AG08395 (cell line): ENCODE data around the gene INPP4A.
"Not testable (repeated sequence)": the region's sequence is repeated elsewhere in the genome, so short reads cannot be mapped to it uniquely, and the experiment has no call there.

ENCODE experiments used
- DNase-seq: peaks from one replicate; pipeline ENCODE4 v3.0.0; 2012; ENCODE audit warnings: mixed read lengths, low spot score

The INPP4A gene

DNA sequence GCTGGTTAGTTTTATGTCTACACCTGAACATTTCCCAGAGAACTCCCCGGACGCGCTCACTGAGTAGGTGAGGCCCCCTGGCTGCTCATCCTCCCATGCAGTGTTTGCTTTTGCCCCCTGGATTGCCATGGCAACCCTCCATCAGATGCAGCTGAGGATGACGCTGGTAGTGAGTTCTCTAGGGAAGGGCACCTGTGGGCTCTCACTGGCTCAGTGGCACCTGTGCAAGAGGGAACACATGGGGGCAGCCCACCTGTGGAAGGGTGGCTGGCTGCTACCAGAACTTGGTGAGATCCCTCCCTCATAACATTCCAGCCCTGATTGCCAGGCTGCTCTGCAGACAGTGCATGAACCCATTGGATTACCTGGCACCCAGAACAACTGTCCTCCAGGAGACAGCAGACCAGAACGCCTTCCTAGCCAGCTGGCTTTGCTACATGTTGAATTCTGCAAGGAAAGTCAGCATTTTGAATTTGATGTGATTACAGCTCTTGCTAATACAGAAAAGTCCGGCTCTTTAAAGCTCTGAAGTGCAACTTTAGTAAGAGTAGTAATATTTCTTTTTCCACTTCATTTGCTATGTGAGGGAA, 142.0 kb downstream of the INPP4A start:
- DNase-seq, result no peak

DNA sequence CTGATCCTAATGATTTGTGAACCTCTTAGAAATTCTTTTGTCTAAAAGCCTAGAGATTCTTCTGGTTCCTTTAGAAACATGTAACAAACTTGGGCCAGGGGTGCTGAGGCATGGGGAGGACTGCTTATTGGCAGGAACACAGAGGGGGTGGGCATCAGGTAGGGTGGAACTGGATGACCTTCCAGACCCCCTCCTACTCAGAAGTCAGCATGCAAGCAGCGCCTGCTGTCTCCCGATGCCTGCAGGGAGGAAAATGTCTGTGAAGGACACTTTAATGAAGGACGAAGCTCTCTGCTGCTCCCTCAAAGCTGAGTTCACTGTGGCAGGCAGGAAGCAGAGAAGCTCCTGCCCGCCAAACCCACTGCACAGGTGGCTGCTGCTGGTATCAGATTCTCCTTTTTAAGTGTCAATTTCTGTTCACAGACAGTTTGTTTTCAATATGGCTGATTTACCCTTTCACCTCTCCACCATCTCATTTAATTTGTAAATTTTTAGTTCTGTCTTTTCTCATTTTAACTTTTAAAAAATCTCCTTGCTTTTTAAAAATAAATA, 144.3 kb downstream of the INPP4A start:
- no peak for DNase-seq

DNA sequence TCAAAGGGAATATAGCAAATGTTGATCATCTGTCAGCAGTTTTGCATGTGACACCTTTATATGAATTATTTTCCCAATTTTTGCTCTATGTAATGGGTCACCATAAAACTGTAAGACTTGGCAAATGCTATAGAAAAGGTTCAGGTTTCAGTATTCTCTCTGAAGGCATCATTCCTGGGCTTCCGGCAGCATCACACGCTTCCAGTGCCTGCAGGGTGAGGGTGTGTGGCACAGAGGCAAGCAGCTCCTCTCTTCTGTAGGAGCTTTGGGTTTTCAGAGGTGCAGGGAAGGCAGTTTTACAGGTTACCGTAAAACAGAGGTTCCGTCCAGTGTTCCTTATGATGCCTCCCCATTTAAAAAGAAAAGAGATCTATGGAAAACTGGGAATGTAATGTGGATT, 144.8 kb downstream of the INPP4A start:
- DNase-seq, result no peak

- no peak for DNase-seq
Observed at GRCh38 chr2:98592565-98592964, 147.9 kb downstream of the INPP4A start.

DNA sequence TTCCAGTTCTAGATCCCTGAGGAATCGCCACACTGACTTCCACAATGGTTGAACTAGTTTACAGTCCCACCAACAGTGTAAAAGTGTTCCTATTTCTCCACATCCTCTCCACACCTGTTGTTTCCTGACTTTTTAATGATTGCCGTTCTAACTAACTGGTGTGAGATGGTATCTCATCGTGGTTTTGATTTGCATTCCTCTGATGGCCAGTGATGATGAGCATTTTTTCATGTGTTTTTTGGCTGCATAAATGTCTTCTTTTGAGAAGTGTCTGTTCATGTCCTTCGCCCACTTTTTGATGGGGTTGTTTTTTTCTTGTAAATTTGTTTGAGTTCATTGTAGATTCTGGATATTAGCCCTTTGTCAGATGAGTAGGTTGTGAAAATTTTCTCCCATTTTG, 150.0 kb downstream of the INPP4A start:
- not testable (repeated sequence) for DNase-seq

GRCh38 chr2:98598781-98599428, 154.2 kb downstream of the INPP4A start:
- peak; percentile 36 for DNase-seq

DNA sequence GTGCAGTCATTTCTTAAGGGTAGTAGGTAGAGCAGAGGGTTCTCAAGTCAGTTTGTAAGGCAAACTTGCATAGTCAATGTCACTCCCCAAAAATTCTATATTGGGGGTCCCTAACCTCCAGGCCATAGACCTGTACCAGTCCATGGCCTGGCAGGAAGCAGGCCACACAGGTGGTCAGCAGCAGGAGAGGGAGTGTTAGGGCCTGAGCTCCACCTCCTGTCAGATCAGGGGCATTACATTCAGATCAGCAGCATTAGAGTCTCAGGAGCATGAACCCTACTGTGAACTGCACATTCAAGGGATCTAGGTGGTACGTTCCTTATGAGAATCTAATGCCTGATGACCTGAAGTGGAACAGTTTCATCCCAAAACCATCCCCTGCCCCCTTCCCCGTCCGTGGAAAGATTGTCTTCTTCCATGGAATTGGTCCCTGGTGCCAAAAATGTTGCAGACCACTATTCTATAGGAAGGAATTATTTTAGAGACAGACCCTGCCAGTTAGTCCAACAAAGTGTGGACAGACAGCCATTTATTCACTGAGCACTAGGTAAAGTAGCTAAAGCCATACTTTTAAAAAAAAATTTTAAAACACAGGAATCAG, 157.0 kb downstream of the INPP4A start:
- DNase-seq, result peak; percentile 49

- no peak for DNase-seq
Observed at GRCh38 chr2:98604547-98604946, 159.9 kb downstream of the INPP4A start.

GRCh38 chr2:98605076-98605475, 160.4 kb downstream of the INPP4A start:
- no peak for DNase-seq

DNA sequence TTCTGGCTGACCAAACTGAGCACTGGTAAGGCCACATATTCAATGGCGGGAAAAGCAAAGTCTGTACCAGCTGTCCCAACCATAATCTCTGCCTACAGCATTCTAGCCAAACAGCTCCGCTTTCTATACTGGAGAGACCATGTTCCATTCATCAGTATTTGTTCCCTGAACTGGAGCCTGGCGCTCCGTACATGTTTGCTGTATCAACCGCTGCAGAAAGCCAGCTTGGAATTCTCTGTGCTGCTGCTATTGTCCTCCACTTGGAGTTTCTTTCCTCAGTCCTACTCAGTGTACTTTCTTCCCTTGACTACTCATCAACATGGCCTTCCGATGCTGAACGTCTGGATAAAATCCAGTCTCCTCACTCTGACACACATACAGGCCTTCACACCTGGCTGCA, 161.8 kb downstream of the INPP4A start:
- DNase-seq, result no peak

GRCh38 chr2:98607104-98607503, 162.4 kb downstream of the INPP4A start:
- DNase-seq, result no peak

DNA sequence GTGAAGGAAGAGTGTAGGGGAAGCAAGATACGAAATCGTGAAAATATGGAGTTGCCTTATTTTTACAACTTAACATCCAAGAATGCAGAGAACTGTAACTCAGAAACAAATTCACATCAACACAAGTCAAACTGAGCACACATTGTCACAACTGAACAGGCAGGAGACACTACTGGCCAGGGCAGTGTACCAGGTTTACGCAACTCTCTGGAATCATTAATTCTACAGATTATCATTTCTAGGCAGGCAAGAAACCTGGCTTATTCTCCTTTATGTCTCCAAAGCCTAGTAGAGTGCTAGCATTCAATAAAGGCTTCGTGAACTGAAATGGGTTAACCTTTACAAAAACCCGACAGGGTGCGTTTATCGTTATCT, 163.1 kb downstream of the INPP4A start:
- DNase-seq, result no peak

DNA sequence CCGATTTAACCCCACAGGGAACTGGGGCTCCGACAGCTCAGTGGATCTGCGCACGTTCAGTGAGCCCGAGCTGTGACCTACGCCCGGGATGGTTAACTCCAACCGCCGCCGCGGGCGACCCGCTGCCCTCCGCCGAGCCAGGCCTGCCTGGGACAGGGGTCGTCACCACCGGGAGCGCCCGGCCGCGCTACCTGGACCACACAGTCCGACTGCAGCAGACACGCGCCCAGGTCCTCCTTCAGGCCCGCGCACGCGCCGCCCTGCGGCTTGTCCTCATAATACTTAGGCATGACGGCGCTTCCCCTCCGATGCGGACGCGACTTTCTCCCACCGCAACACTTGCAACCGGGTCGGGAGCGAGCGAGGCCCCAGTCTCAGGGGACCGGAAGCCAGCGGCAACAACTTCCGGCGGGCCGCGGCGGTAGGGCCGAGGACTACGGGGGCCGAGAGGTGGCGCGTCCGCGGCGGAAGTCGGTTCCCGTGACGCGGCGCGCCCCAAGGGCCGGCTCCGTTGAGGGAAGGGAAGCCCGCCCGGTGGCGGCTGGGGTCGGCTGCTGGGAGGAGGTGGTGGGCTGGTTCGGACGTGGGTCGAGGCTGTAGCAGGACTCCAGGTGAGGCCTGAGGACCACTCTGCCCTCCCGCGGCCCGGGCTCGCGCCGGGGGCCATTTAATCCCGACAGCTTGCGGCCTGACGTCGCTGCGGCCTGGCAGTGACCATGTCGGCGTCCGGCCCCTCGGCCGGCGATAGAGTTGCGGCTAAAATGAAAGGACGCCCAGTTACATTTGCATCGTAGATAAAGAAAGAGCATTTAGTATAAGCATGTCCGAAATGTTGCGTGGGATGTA, 163.7 kb downstream of the INPP4A start, which contains the start of the genes COA5 and UNC50:
TSS of gene COA5 (minus strand) at position 397 of the 846 bp plus-strand sequence. CDS start at position 290, 107 bp downstream.
TSS of gene UNC50 (plus strand) at position 474 of the 846 bp plus-strand sequence. CDS start 1,171 bp downstream, outside the sequence.
- DNase-seq, result peak; percentile 95

- peak; percentile 47 for DNase-seq
Observed at GRCh38 chr2:98608962-98609604, 164.4 kb downstream of the INPP4A start.

DNA sequence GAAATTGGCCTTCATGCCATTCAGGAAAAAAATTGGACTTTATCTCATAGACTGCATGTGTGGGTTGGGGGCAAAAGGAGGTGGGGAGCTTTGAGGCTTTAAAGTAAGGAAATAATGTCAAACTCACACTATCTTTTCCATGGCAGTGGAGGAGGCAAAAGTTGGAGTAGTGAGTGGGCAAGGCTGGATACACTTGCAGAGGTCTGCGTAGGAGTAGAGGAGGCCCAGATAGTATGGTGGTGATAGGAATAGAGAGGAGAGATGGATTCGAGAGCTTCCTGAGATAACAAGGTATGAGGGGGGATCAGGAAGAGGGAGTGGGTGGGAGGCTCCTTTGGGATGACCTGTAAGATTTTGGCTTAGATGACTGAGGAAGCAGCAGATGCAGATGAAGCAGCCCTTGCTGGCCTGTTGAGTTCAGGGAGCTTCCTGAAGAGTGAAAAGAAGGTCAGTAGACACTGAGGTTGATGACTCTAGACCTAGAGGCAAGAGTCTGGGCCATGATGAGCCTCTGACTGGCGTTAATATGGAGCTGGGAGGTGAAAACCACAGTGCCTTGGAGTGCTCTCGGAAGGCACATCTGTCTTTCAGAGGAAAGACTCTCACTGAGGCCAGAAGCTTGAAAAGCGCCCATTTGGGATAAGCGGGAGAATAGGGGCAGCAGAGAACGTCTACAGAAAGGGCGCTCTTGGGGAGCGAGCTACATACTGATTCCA, 169.5 kb downstream of the INPP4A start:
- no peak for DNase-seq

GRCh38 chr2:98615481-98615880, 170.8 kb downstream of the INPP4A start:
- no peak for DNase-seq

- DNase-seq, result no peak
Observed at GRCh38 chr2:98617149-98617548, 172.5 kb downstream of the INPP4A start.

DNA sequence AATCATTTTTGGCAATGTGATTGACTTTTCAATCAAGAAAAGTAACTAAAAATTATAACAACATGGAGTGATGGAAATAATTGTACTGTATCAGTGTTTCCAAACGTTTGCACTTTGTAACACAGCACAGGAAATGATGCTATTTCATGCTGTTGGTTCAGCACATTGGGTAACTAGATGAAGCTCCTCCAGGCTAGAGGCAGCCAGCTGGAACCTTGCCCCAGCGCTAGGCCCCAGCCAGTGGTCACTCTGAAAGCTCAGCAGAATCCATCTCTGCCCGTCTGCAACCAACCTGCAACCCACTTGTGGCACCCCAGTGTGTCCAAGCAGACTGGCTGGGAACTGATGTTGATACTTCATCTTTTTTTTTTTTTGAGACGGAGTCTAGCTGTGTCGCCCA, 179.0 kb downstream of the INPP4A start:
- DNase-seq, result no peak

GRCh38 chr2:98632351-98632750, 187.7 kb downstream of the INPP4A start:
- DNase-seq, result no peak

- no peak for DNase-seq
Observed at GRCh38 chr2:98634406-98635092, 189.9 kb downstream of the INPP4A start.
